GM18505 (cell line): ENCODE results near the gene POLR2J.

Experiments
- ATAC-seq: cut with Tn5 transposase; IDR thresholded peaks from one replicate; pipeline ENCODE4 v1.9.1; 2021; ENCODE audit not compliant: unreplicated experiment
- POLR2A ChIP-seq: IDR thresholded peaks from 4 replicates; pipeline ENCODE4 v1.6.1; 2011; ENCODE audit warnings: borderline replicate concordance; ENCODE audit not compliant: insufficient read depth, insufficient read length; ENCODE audit errors: extremely low read depth

POLR2J gene

GRCh38 chr7:102434039-102434486 lies 44.7 kb downstream of the POLR2J start:
- no peak for ATAC-seq
- no peak for TF ChIP-seq POLR2A

GRCh38 chr7:102433219-102434038 lies 45.3 kb downstream of the POLR2J start, which contains the start of gene ORAI2:
TSS of gene ORAI2 (plus strand) at chr7:102433575. CDS start at chr7:102438957, 5,382 bp downstream.
- TF ChIP-seq POLR2A = peak; percentile 52
- peak; percentile 58 for ATAC-seq

- TF ChIP-seq POLR2A = no peak
- ATAC-seq = peak; percentile 19
Observed at GRCh38 chr7:102432442-102433218, 46.1 kb downstream of the POLR2J start.

- peak; percentile 57 for TF ChIP-seq POLR2A
Observed at GRCh38 chr7:102431617-102432298, 47.0 kb downstream of the POLR2J start.

GRCh38 chr7:102429141-102429899 lies 49.4 kb downstream of the POLR2J start:
- no peak for TF ChIP-seq POLR2A
- ATAC-seq = no peak

More at GRCh38 chr7:102431617-102432298, 47.0 kb downstream of the POLR2J start:
- no peak for ATAC-seq

- no peak for ATAC-seq
- no peak for TF ChIP-seq POLR2A
Observed at GRCh38 chr7:102427019-102427405, 51.7 kb downstream of the POLR2J start.

- ATAC-seq = peak; percentile 48
- peak; percentile 53 for TF ChIP-seq POLR2A
Observed at GRCh38 chr7:102426268-102427018, 52.3 kb downstream of the POLR2J start.

GRCh38 chr7:102425639-102426267 lies 53.0 kb downstream of the POLR2J start:
- peak; percentile 87 for TF ChIP-seq POLR2A
- peak; percentile 55 for ATAC-seq

GRCh38 chr7:102424787-102425218 lies 53.9 kb downstream of the POLR2J start:
- ATAC-seq = no peak
- no peak for TF ChIP-seq POLR2A

- ATAC-seq = no peak
- TF ChIP-seq POLR2A = no peak
Observed at GRCh38 chr7:102424129-102424551, 54.6 kb downstream of the POLR2J start.
